Activated CD4-positive, CD25-positive, alpha-beta regulatory T cell (primary cell): Measurements from ENCODE around the gene TRIP12.
"Not testable (repeated sequence)": the region's sequence is repeated elsewhere in the genome, so short reads cannot be mapped to it uniquely, and the experiment has no call there.

Experiments used
- DNase-seq, 4 experiments: peaks; one replicate each; lab custom pipeline; 2025; lab: John Stamatoyannopoulos, UW

Gene TRIP12

GRCh38 chr2:229831805-229832509, 89.9 kb downstream of the TRIP12 start:
- no peak for DNase-seq

- no peak for DNase-seq
These were observed 96.3 kb downstream of the TRIP12 start for GRCh38 chr2:229825476-229825875.

- no peak for DNase-seq
These were observed 100.5 kb downstream of the TRIP12 start for GRCh38 chr2:229821316-229821715.

GRCh38 chr2:229818230-229818629, 103.6 kb downstream of the TRIP12 start:
- no peak for DNase-seq

GRCh38 chr2:229815858-229816257, 106.0 kb downstream of the TRIP12 start:
- DNase-seq = no peak

- no peak for DNase-seq
These were observed 106.5 kb downstream of the TRIP12 start for GRCh38 chr2:229815342-229815741.

- DNase-seq = no peak
These were observed 111.0 kb downstream of the TRIP12 start for GRCh38 chr2:229810786-229811185.

- DNase-seq = no peak
These were observed 116.2 kb downstream of the TRIP12 start for GRCh38 chr2:229805559-229805958.

GRCh38 chr2:229802785-229803184, 119.0 kb downstream of the TRIP12 start:
- DNase-seq = no peak

- peak; percentile 31 to 61 (median 42) for DNase-seq
These were observed 120.6 kb downstream of the TRIP12 start for GRCh38 chr2:229800997-229801754.

GRCh38 chr2:229798446-229799155, 123.2 kb downstream of the TRIP12 start:
- DNase-seq = no peak

- no peak for DNase-seq
These were observed 126.8 kb downstream of the TRIP12 start for GRCh38 chr2:229795058-229795457.

GRCh38 chr2:229794636-229795035, 127.2 kb downstream of the TRIP12 start:
- DNase-seq = no peak

GRCh38 chr2:229786289-229786688, 135.5 kb downstream of the TRIP12 start:
- DNase-seq = not testable (repeated sequence)

GRCh38 chr2:229784791-229785190, 137.0 kb downstream of the TRIP12 start:
- no peak for DNase-seq

- DNase-seq = no peak
These were observed 138.6 kb downstream of the TRIP12 start for GRCh38 chr2:229783108-229783721.

- no peak for DNase-seq
These were observed 140.7 kb downstream of the TRIP12 start for GRCh38 chr2:229780856-229781773.

GRCh38 chr2:229779650-229780049, 142.2 kb downstream of the TRIP12 start:
- no peak for DNase-seq

GRCh38 chr2:229777716-229778115, 144.1 kb downstream of the TRIP12 start:
- no peak for DNase-seq

- DNase-seq = no peak
These were observed 146.0 kb downstream of the TRIP12 start for GRCh38 chr2:229775614-229776313.

- DNase-seq = no peak
These were observed 147.6 kb downstream of the TRIP12 start for GRCh38 chr2:229774237-229774636.
